ENCODE measurements around the gene TTC9C. TPM values are rescaled to one million over a fixed set of nuclear protein-coding genes. Genes with fewer than 3 reads are reported as not detected.
A peak's percentile ranks its signal among the peaks of the same experiment; 100 is the strongest.

The TTC9C gene
- total and polyA plus RNA-seq, 2 of the 13 experiments (the other 11 are each of a cell fraction or from before 2014, with no cell fraction given) = 28.0 to 36.4 TPM

GRCh38 chr11:62786318-62787004, 58.2 kb downstream of the TTC9C start:
- intact Hi-C loops (cut with micrococcal nuclease; ENCODE audit: unreplicated experiment) = loop anchor here (1.0 to 2.0 kb wide), 6 partner anchors 18 to 94 kb away; partner anchors contain the start of genes NXF1, SLC3A2 and TTC9C
- Histone ChIP-seq H3K36me3 (replicated peaks in 1 of 2; ENCODE audit: control insufficient read depth in 1 of 2, insufficient read depth in 2 of 2, low read length in 2 of 2) (peaks cover 13 to 27% of the 10 kb centered on the region in 2 experiments), H3K4me2 (ENCODE audit: low read depth, low read length) (peak overlapping the region; percentile 67), H3K79me2 (ENCODE audit: insufficient read depth, low read length) (peaks cover 26% of the 10 kb centered on the region), H4K20me1 (ENCODE audit: insufficient read depth, low read length) (no peaks in the 10 kb centered on the region), H3K4me3 (replicated peaks in 1 of 3; ENCODE audit: insufficient read depth in 1 of 3, low read depth in 2 of 3, low read length in 3 of 3) (peak overlapping the region; percentile 65 to 88 (median 81); a peak in 5 of 6 replicates), H3K27me3 (ENCODE audit: control insufficient read depth in 1 of 2, insufficient read depth in 2 of 2, low read length in 2 of 2) (no peaks in the 10 kb centered on the region; a peak in 1 of 5 replicates), H3K4me1 (ENCODE audit: insufficient read depth, low read length) (peaks cover 42% of the 10 kb centered on the region), H3K9ac (ENCODE audit: insufficient read depth, low read depth, low read length) (peak overlapping the region; percentile 89), H2AFZ (ENCODE audit: low read length) (no peak overlapping the region), H3K9me3 (ENCODE audit: low read length) (no peaks in the 10 kb centered on the region), H3K27ac (ENCODE audit: extremely low read length, insufficient read depth, low read length) (peak overlapping the region; percentile 79)
- WGBS (ENCODE audit: low lambda C conversion rate) = 7% methylated on average over 12 of the region's 51 CpGs
- in situ Hi-C loops (cut with HindIII; ENCODE audit: extremely low pct_ligation_motif_present, low pct_unique_long_range_greater_than_20kb) = loop anchor here (5.0 kb wide), 2 partner anchors 46 to 91 kb away; partner anchors contain the start of genes STX5 and TEX54
- BruUV-seq (replicated peaks) = no TSS peak
- FAIRE-seq (peak; percentile 64), ATAC-seq (peak; percentile 79), DNase-seq (ENCODE audit: low spot score) (peak; percentile 82)
- POLR2A ChIA-PET = interaction anchor here (0.6 to 9.1 kb wide), 30 partner anchors 11 to 195 kb away, joined by 3 to 201 read pairs (median 5); partner anchors contain the start of genes B3GAT3, C11orf98, CSKMT and HNRNPUL2
- CTCF ChIA-PET (ENCODE audit: low intra/inter-chr PET ratio, low total read pairs) = interaction anchor here (2.0 to 2.6 kb wide), 2 partner anchors 54 to 75 kb away, joined by 13 to 25 read pairs; no protein-coding TSS in a partner anchor
- no peak for TF ChIP-seq SOX13 (IDR thresholded peaks at IDR 0.05)
- TF ChIP-seq SOX13 (CRISPR knock-in tag; conservative IDR thresholded peaks at IDR 0.05 in 1 of 2, IDR thresholded peaks at IDR 0.05 in 1 of 2) = no peak
- TF ChIP-seq ZC3H4 (CRISPR knock-in tag; IDR thresholded peaks at IDR 0.05; ENCODE audit: borderline replicate concordance) = no peak
- TF ChIP-seq ASH2L (IDR thresholded peaks at IDR 0.05; ENCODE audit: insufficient read length, low read depth, low read length) = no peak
- peak; percentile 43 for TF ChIP-seq HOXA3 (CRISPR knock-in tag; IDR thresholded peaks at IDR 0.05)
- TF ChIP-seq ZBTB26 (CRISPR knock-in tag; IDR thresholded peaks at IDR 0.05; ENCODE audit: borderline replicate concordance) = no peak
- TF ChIP-seq ZNF691 (CRISPR knock-in tag; IDR thresholded peaks at IDR 0.05; ENCODE audit: borderline replicate concordance, low read depth) = no peak
- TF ChIP-seq, protein P1, sequence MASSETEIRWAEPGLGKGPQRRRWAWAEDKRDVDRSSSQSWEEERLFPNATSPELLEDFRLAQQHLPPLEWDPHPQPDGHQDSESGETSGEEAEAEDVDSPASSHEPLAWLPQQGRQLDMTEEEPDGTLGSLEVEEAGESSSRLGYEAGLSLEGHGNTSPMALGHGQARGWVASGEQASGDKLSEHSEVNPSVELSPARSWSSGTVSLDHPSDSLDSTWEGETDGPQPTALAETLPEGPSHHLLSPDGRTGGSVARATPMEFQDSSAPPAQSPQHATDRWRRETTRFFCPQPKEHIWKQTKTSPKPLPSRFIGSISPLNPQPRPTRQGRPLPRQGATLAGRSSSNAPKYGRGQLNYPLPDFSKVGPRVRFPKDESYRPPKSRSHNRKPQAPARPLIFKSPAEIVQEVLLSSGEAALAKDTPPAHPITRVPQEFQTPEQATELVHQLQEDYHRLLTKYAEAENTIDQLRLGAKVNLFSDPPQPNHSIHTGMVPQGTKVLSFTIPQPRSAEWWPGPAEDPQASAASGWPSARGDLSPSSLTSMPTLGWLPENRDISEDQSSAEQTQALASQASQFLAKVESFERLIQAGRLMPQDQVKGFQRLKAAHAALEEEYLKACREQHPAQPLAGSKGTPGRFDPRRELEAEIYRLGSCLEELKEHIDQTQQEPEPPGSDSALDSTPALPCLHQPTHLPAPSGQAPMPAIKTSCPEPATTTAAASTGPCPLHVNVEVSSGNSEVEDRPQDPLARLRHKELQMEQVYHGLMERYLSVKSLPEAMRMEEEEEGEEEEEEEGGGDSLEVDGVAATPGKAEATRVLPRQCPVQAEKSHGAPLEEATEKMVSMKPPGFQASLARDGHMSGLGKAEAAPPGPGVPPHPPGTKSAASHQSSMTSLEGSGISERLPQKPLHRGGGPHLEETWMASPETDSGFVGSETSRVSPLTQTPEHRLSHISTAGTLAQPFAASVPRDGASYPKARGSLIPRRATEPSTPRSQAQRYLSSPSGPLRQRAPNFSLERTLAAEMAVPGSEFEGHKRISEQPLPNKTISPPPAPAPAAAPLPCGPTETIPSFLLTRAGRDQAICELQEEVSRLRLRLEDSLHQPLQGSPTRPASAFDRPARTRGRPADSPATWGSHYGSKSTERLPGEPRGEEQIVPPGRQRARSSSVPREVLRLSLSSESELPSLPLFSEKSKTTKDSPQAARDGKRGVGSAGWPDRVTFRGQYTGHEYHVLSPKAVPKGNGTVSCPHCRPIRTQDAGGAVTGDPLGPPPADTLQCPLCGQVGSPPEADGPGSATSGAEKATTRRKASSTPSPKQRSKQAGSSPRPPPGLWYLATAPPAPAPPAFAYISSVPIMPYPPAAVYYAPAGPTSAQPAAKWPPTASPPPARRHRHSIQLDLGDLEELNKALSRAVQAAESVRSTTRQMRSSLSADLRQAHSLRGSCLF (CRISPR knock-in tag; IDR thresholded peaks at IDR 0.05; ENCODE audit: borderline replicate concordance) = no peak
- no peak for TF ChIP-seq EP300 (IDR thresholded peaks at IDR 0.05; ENCODE audit: low read depth in 2 of 2, low read length in 2 of 2)
- TF ChIP-seq EP300 (CRISPR knock-in tag; IDR thresholded peaks at IDR 0.05; ENCODE audit: borderline replicate concordance) = no peak
- TF ChIP-seq MIER2 (CRISPR knock-in tag; IDR thresholded peaks at IDR 0.05) = 0 out of 2 replicates have a peak, but pooled peaks have one; percentile 36
- TF ChIP-seq ZNF792 (CRISPR knock-in tag; IDR thresholded peaks at IDR 0.05) = no peak
- TF ChIP-seq IKZF5 (CRISPR knock-in tag; IDR thresholded peaks at IDR 0.05) = peak; percentile 37; the same call in 1 of the 2 replicates
